HG03064 (cell line): ENCODE measurements around the gene HNF1B.

ENCODE experiments used
- ATAC-seq: cut with Tn5 transposase; IDR thresholded peaks from one replicate; pipeline ENCODE4 v1.9.1; 2021; ENCODE audit warnings: low read depth; ENCODE audit not compliant: unreplicated experiment

The HNF1B gene

GRCh38 chr17:37737081-37737480, 7.8 kb downstream of the HNF1B start:
- ATAC-seq: no peak

GRCh38 chr17:37736428-37736827, 8.4 kb downstream of the HNF1B start:
- ATAC-seq: no peak

- no peak for ATAC-seq
Observed at GRCh38 chr17:37735165-37735564, 9.7 kb downstream of the HNF1B start.

GRCh38 chr17:37732316-37732715, 12.5 kb downstream of the HNF1B start:
- no peak for ATAC-seq

- ATAC-seq: no peak
Observed at GRCh38 chr17:37731056-37731455, 13.8 kb downstream of the HNF1B start.

GRCh38 chr17:37729905-37730304, 15.0 kb downstream of the HNF1B start:
- ATAC-seq: no peak

GRCh38 chr17:37726891-37727675, 17.8 kb downstream of the HNF1B start:
- no peak for ATAC-seq

GRCh38 chr17:37726248-37726647, 18.6 kb downstream of the HNF1B start:
- no peak for ATAC-seq

GRCh38 chr17:37725601-37726146, 19.2 kb downstream of the HNF1B start:
- ATAC-seq: no peak

- no peak for ATAC-seq
Observed at GRCh38 chr17:37725021-37725595, 19.8 kb downstream of the HNF1B start.

- no peak for ATAC-seq
Observed at GRCh38 chr17:37720989-37721388, 23.9 kb downstream of the HNF1B start.

- ATAC-seq: no peak
Observed at GRCh38 chr17:37719866-37720265, 25.0 kb downstream of the HNF1B start.

- no peak for ATAC-seq
Observed at GRCh38 chr17:37718324-37719048, 26.4 kb downstream of the HNF1B start.

GRCh38 chr17:37717627-37718323, 27.1 kb downstream of the HNF1B start:
- ATAC-seq: no peak

- ATAC-seq: no peak
Observed at GRCh38 chr17:37714897-37715296, 30.0 kb downstream of the HNF1B start.

- no peak for ATAC-seq
Observed at GRCh38 chr17:37713624-37714023, 31.2 kb downstream of the HNF1B start.

- ATAC-seq: no peak
Observed at GRCh38 chr17:37713028-37713431, 31.8 kb downstream of the HNF1B start.

GRCh38 chr17:37711113-37711512, 33.7 kb downstream of the HNF1B start:
- ATAC-seq: no peak

- ATAC-seq: no peak
Observed at GRCh38 chr17:37710344-37710886, 34.4 kb downstream of the HNF1B start.

GRCh38 chr17:37708616-37709212, 36.1 kb downstream of the HNF1B start:
- ATAC-seq: no peak
